ENCODE data around the gene ANKRD50.

GRCh38 chr4:124694946-124695598 is 17.5 kb downstream of the ANKRD50 start:
- no peak for TF ChIP-seq REST (IDR thresholded peaks at IDR 0.05; ENCODE audit: low read depth)
- TF ChIP-seq EZH2phosphoT487 (IDR thresholded peaks at IDR 0.05; ENCODE audit: borderline replicate concordance), result no peak
- no peak for TF ChIP-seq EZH2 (IDR thresholded peaks at IDR 0.05)
- no peak for TF ChIP-seq CTCF (IDR thresholded peaks at IDR 0.05 in 2 of 3, conservative IDR thresholded peaks at IDR 0.05 in 1 of 3; ENCODE audit: borderline replicate concordance in 1 of 3, insufficient read depth in 1 of 3, low read depth in 2 of 3, low read length in 2 of 3)
- TF ChIP-seq CBX3 (IDR thresholded peaks at IDR 0.05; ENCODE audit: low read depth), result no peak
- no peak for TF ChIP-seq POLR2A (IDR thresholded peaks at IDR 0.05; ENCODE audit: borderline replicate concordance, extremely low read depth, insufficient read depth, insufficient read length)
- TF ChIP-seq POLR2AphosphoS5 (IDR thresholded peaks at IDR 0.05; ENCODE audit: low read depth, low read length), result no peak
- no peak for TF ChIP-seq SIN3A (IDR thresholded peaks at IDR 0.05; ENCODE audit: low read depth)
- TF ChIP-seq SRF (IDR thresholded peaks at IDR 0.05; ENCODE audit: low read depth), result no peak
- no peak for TF ChIP-seq MAX (IDR thresholded peaks at IDR 0.05)
- TF ChIP-seq SP1 (IDR thresholded peaks at IDR 0.05; ENCODE audit: low read depth), result no peak
- no peak for TF ChIP-seq JUND (IDR thresholded peaks at IDR 0.05)

Data from HCT116 (cell line).